Amniotic stem cell (primary cell): ENCODE data around the gene ANP32A.
"Not testable (repeated sequence)": the region's sequence is repeated elsewhere in the genome, so short reads cannot be mapped to it uniquely, and the experiment has no call there.

Experiments
- DNase-seq: peaks from one replicate; lab custom pipeline; 2025; lab: John Stamatoyannopoulos, UW

The ANP32A gene

DNA sequence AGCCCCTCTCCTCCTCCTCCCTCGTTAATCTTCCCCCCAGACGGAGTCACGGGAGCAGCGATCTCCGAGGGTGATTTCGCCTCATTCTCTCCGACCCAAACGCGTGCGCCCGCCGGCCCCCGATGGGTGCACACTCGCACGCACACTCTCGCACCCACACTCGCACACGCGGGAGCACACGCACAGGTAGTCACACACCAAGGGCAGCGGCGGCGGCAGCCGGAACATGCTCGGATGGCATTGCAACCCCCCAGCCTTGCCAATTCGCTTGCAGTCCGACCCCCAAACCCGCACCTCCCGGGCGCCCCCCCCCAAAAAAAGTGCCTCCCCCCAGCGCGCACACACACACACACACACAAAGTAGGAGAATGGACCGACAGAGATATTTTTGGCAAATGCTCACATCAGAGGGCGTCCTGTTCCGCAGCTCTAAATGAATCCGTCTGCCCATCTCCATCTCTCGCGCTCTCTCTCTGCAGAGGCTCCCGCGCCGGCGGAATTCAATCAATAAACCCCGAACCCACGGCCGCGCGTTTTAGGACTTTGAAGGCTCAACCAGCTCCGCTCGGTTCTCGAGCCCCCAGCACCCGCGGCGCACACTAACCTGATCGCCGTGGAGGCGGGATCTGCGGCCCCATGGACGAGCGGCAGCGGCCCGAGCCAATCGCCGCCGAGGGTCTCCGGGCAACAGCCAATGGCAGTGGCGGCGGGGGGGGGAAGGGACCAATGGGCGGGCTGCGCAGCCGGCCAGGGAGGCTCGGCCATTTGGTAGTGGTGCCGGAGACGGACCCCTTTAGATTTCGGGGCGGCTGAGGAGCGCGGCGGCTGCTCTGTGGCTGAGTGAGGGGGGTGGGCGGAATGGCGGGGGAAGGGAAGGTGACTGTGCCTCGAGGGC is at the start of gene ANP32A:
ANP32A (minus strand) TSS at position 601 of the 895 bp plus-strand sequence; CDS start at position 457, 144 bp downstream.
- DNase-seq = peak; percentile 88

DNA sequence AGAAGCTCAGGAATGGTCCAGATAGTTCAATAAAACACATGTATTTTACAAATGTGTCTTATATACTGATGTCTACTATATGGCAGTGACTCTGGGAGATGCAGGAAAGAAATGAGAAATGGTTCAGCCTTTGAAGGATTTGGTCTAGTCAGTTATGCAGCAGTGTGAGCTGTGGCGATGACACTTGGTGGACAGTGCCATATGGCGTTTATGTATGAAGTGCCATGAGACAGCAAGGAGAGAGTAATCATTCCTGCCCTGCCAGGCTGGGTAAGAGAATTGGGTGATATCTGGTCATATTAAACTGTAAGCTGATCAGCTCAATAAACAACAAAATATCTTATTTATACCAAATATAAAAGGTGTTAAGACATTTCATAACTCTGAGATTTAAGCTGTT is 47.6 kb upstream of the ANP32A start:
- DNase-seq = no peak

DNA sequence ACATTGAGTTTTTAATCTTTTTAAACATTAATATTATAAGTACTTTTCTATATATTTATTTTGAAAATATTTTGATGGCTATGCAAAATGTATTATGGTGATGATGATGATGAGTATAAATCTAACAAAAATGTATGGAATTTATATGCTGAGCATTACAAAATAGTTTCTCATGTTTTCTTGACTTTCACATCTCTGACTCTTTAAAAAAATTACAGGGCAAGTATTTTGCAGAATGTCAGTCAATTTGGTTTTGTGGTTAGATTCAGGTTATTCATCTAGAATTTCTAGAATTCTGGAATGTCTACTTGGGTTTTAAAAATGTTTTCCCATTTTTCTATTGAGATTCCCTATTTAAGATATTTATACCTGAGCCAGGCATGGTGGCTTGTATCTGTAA is 41.7 kb upstream of the ANP32A start:
- no peak for DNase-seq

DNA sequence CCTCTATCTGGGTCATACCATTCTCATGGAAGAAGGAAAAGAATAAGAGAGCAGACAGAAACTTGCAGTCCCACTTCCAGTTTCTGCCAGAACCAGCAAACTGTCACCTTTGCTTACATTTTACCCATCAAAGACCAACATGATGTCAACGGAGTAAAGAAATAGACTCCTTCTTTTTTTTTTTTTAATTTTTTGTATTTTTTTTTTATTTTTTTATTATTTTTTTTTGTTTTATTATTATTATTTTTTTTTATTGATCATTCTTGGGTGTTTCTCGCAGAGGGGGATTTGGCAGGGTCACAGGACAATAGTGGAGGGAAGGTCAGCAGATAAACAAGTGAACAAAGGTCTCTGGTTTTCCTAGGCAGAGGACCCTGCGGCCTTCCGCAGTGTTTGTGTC is 38.0 kb upstream of the ANP32A start:
- not testable (repeated sequence) for DNase-seq

DNA sequence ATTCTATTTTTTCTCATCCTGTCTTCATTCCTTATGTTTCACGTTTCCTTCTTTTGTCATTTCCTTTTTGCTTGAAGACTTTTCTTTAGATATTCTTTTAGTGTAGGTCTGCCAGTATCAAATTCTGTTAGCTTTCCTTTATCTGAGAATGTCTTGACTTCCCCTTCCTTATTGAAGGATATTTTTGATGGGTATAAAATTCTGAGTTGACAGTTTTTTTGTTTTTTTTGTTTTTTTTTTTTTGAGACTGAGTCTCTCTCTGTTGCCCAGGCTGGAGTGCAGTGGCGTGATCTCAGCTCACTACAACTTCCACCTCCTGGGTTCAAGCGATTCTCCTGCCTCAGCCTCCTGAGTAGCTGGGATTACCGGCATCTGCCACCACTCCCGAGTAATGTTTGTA is 36.7 kb upstream of the ANP32A start:
- not testable (repeated sequence) for DNase-seq

DNA sequence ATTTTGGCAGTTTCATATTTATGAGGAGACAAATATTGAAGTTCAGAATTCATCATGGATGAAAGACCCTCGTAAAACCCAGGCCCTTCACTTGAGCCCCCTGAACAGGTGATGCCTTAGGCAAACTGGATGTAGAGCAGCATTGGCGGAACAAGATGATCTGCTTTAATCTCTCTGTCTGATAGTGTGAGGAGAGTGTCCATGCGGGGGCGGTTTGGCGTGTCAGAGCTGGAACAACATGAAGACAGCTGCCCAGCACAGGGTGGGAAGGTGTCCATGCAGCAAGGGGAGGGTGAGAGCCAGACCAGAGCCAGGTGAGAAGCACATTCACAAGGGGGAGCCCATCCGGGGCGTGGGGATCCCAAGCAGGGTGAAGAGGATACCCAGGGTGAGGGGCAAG is 31.8 kb upstream of the ANP32A start:
- no peak for DNase-seq

DNA sequence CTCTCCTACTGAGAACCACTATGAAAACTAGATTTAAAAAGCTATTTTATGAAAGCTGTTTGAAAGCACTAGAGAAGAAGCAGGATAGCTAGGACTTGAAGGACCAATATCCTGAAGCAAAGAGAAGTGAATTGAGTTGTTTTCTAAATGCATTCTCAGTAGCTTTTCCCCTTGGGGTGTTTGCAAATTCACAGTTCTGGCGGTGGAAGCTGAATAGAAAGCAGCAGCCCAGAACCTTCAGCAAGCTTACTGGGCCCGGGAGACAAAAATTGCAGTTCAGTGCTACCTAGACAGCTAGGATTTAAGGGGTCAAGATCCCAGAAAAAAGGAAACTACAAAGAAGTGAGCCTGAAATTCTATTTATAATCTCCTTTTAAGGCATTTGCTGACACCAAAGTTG is 31.3 kb upstream of the ANP32A start:
- no peak for DNase-seq

DNA sequence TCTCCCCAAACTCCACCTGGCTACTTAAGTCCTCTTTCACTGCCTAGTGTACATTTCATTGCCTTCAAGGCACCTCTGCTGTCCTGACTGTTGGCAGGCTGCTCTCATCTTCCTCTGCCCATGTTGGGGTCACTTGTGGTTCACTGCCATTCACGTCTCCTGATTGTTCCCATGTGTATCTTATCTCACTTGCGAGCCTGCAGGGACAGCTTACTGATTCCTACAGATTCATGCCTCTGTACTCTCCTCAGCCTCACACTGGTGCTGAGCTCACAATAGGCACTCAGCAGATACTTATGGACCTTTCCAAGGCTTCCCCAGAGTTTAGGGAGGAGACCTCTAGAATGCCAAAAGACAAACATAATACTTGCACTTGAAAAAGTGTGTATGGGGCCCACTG is 28.8 kb upstream of the ANP32A start:
- no peak for DNase-seq

DNA sequence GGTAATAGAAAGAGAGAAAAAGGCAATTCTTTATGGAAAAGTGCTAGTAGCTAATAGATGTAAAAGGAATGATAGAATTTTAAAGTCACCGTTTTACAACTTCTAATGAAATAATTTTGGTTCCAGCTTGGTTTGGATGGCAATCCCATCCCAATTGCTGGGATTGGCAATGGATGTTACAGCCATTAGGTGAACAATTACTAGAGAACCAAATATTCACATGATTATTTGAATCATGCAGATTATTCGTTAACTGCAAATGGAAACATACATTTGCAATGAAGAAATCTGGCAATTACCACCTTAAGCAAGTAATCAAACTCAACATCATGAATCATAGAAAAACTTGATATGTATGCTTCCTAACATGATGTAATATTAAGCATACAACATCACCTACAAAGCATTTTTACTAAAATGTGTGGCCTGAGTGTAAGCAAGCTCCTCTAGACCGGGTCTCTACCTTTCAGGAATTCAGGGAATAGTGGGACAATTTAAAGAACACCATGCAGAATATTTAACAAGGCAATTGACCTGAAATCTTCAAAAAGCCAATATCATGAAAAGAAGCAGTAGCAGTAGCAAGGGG is 26.2 kb upstream of the ANP32A start:
- no peak for DNase-seq

DNA sequence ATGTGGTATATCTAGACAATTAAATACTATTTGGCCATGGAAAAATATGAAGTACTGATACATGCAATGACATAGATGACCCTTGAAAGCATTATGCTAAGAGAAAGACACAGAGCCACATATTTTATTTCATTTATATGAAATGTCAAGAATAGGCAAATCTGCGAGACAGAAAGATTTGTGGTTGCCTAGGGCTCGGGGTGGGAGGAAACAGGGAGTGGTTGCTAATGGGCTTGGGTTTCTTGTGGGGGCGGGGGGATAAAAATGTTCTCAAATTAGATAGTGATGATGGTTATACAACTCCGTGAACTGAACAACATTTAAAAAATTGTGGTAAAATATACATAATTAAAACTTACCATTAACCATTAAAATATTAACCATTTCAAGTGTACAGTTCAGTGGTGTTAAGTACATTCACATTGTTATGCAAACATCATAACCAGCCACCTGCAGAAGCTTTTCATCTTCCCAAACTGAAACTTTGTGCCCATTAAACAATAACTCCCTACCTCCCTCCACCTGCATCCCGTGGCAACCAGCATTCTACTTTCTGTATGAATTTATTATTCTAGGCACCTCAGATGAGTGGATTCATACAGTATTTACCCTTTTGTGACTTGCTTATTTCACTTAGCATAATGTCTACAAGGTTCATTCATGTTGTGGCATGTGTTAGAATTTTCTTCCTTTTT is 24.3 kb upstream of the ANP32A start:
- DNase-seq = no peak

DNA sequence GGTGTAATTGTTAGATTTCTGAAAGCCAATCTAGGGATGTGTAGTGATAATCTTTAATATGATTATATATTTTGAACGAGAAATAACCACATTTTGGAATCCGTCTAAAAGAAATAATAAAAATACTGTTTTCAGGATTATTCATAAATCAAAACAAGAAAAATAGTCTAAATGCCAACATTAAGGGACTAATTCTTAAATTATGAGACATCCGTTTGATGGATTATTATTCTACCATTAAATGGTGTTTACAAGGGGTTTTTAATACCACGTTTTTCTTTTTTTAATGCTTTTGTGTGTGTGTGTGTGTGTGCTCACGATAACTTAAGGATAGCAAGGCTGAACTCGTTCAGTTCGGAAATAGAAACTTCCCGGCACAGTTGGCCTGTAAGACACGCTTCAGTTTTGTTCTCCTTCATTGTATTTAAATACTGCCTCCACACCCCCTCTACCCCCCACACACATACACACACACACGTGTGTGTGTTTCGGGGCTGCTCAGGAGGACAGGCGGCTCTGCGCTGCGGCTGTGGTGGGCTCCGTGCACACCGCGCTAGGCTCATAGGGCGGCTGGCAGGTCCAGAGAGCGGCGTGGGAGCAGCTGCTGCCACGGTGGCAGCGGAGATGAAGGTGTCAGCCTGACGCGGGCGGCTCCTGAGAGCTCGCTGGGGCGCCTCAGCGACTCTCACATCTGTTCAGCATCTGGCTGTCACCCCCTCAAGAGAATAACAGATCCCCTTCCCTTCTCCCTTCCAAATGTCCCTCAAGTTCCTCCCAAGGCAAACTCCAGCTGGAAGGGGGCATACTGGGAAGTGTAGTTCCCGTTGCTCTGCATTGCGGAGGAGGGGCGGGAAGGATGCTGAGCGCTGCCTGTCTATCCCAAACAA is 23.0 kb upstream of the ANP32A start:
- DNase-seq = no peak

DNA sequence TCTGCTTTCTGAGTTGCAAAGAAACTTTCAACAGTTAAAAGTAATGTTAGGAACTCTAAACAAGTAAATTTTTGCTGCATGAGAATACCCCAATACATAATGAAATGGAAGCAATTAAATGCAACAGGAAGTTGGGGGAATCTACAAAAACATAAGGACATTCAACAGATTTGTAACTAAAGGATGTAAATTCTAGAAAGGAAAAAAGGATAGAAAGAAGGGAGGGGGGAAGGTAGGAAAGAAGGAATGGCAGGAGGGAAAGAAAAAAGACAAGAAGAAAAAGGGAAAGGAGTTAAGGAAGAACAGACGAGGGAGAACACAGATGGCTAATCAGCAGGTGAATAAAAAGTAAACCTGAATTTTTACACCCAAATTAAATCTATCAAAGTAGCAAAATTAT is 22.3 kb upstream of the ANP32A start:
- no peak for DNase-seq

DNA sequence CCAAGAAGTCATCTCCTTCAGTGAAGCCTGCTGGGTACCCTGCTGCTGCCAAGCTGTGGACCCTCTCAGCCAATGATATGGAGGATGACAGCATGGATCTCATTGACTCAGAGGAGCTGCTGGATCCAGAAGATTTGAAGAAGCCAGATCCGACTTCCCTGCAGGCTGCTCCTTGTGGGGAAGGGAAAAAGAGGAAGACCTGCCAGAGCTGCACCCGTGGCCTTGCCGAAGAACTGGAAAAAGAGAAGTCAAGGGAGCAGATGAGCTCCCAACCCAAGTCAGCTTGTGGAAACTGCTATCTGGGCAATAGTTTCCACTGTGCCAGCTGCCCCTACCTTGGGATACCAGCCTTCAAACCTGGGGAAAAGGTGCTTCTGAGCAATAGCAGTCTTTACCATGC is 13.7 kb upstream of the ANP32A start:
- no peak for DNase-seq

DNA sequence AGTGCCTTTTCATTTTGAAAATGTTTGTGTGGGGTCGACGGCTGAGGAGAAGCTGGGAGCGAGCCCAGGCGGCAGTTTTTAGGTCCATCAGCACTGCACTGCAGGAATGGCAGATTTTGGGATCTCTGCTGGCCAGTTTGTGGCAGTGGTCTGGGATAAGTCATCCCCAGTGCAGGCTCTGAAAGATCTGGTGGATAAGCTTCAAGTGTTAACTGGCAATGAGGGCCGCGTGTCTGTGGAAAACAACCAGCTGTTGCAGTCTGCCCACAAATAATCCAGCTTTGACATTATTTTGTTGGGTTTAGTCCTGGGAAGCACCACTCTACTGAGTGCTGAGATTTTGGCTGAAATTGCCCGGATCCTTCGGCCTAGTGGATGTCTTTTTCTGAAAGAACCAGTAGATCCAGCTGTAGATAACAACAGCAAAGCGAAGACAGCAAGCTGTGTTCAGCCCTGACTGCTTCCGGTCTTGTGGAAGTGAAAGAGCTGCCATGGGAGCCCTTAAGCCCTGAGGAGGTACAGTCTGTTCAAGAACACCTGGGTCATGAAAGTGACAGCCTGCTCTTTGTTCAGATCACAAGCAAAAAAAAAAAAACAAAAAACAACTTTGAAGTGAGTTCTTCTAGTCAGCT is 13.1 kb upstream of the ANP32A start:
- no peak for DNase-seq

DNA sequence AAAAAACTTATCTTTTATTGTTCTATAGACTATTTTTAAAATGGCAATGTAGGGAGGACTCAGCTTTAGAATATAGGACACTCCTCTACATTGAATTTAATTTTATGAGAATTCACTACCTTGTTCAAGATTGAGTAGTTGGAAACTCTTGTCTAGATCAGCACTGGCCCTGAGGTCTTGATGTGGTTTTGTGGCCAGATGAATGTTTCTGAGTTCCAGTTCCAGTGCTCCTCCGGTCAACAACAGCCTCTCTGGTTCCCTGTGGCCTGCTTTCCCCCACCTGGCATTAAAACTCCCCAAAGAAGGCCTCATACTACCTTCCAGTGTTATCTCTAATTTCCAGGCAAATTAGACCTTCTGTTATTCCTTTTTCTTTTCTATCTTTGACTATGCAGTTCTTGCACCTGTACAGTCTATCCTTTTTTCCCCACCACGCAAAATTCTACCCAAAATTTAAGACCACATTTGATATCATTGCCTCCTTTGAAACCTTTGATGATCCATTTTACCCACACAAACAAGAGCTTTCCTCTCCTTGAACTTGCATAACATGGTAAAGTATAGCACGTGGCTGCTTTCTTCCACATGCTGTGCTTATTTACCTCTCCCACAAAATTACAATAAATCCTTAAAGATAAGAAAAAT is 9.6 kb upstream of the ANP32A start:
- DNase-seq = no peak

DNA sequence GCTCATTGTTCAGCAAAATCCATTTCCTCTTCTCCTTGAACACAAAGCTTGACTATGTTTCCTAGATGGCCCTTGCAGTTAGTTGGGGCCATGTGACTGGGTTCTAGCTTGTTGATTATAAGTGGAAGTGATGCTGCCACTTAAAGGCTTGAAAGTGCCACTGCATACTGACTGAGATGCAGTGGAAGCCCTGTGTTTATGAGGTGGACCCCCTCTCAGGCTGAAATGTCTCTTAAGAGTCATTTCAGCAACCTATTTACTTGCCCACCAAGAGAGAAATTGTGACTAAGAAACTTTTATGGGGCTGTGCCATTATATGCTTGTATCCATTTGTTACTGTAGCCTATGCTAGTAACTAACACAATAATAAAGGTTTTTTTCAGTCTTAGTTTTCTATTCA is 8.4 kb upstream of the ANP32A start:
- no peak for DNase-seq

DNA sequence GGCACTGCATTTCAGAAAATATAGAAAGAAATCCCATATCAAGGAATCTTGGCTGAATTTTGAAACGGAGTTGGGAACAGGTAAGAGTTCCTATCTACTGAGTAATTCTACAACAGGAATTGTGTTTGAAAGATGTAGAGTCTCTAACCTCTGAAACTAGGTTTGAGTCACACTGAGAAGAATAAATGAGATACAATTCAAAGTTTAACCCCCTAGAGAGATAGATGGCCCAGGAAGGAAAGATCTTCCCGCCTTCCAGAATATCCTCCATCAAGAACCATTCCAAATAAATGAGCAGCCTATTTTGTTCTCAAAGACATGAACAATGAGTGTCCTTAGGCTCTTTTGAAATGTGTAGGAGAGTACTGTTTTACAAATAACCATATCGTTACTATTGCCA is 2.9 kb upstream of the ANP32A start:
- DNase-seq = no peak

DNA sequence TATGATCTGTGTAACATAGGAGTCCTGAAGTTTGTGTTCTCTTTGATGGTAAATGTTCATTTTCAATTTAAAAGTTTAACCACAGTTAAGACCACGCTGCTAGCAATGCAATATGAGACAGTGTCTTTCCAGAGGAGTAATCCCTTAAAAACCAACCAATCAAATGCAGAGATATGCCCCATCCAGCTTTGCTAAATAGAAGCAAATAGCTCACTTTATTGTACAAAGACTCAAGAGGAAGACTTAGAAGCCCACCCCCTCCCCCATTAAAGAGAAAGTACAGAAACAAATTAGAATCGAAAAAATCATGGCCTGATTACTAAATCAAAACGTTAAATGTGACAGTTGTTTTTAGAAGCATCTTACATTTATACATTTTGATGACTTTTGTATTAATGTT is 2.1 kb upstream of the ANP32A start:
- DNase-seq = no peak

DNA sequence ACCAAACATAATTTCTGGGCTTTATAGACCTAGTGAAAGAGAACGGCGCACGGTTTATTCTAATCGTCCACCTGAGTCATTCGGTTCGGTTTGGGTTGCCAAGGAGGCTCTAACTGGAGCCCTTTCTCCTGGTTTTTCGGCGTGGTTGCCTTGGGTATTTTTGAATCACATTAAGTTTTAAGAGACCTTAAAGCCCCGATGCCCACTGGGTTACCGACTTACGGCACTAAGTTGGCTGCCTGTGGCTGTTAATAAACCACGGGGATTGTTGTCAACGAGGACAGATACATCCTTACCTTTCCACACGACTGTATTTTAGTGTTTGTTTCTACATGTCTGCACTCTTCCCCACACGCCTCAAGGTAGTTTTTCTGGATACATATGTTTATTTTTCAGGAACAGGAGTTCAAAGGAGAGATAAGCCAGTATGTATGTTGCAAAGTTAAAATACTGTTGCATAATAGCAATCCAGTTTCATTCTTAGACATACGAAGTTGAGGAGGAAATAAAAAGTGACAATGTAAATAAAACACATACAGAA is 1.2 kb upstream of the ANP32A start:
- DNase-seq = no peak

DNA sequence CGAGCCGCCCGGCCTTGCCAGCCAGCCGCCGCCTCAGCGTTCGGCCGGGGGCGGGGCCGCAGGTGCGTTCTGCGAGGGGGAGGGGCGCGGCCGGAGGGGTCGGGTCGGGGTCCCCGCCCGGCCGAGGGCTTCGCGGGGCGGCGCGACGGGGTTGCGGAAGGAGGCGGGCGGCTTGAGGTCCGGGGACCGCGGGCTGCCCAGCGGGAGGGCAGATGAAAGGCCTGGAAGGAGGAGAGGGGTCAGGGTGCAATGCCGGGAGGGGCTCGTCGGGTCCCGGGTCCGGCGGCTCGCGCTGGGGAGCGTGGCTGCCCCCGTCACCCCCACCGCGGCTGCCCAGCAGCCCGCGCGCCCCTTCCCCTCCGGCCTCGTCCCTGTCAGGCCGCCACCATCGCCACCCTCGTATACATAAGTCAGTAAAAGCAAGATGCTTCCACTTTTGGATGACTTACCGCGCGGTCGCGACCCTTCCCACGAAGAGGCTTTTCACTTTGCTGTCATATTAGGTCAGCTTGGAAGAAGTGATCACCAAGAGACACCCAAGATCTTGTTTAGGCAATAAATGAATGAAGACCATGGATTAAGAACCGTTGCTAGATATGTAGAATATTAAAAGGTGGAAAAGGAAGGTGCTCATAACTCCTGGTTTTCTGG is 620 bp upstream of the ANP32A start:
- DNase-seq = no peak
